SK-N-SH (cell line): ENCODE data around the gene CCDC121. TPM values are rescaled to one million over a fixed set of nuclear protein-coding genes. Genes with fewer than 3 reads are reported as not detected.

ENCODE experiments used
- CTCF ChIA-PET: fragments of 300-600, 350-600 bp; formaldehyde crosslinking; extraction: SDS; loops from one replicate; lab custom pipeline; 2021; lab: Yijun Ruan, JAX
- POLR2A ChIA-PET: fragments of 350-600 bp; sonication (Branson Sonifier 250); formaldehyde crosslinking; extraction: SDS; loops from one replicate; lab custom pipeline; 2020; ENCODE audit warnings: antibody characterized with exemption, inconsistent platforms; lab: Yijun Ruan, JAX
- DNase-seq: peaks from one replicate; pipeline ENCODE4 v3.0.0; 2012
- H2AFZ ChIP-seq: fragments of 200-600 bp; sonication (generic); 2 replicates; pipeline ENCODE4 v1.8.1; 2016; ENCODE audit warnings: antibody characterized with exemption, mild to moderate bottlenecking, low read depth
- H3F3A ChIP-seq: fragments of 200-600 bp; sonication (generic); replicated peaks from 2 replicates; pipeline ENCODE3; 2016; ENCODE audit warnings: antibody characterized with exemption, mild to moderate bottlenecking; ENCODE audit not compliant: insufficient read depth
- H3K27ac ChIP-seq, 2 experiments: fragments of 200-500 bp in 1 of 2; fragments of 200-600 bp in 1 of 2; sonication (Bioruptor generic) in 1 of 2; sonication (generic), shearing (Covaris generic) in 1 of 2; 2 replicates each; pipeline versions ENCODE4 v1.5.1 to v1.6.1; 2014 to 2016; ENCODE audit warnings: low read depth in 2 of 2, inconsistent platforms in 1 of 2, low read length in 1 of 2, mild to moderate bottlenecking in 1 of 2, mixed read lengths in 1 of 2
- H3K27me3 ChIP-seq: fragments of 200-600 bp; sonication (generic), shearing (Covaris generic); 2 replicates; pipeline ENCODE4 v1.6.1; 2016; ENCODE audit warnings: mixed run types; ENCODE audit not compliant: insufficient read depth
- H3K36me3 ChIP-seq, 2 experiments: fragments of 200-500 bp in 1 of 2; fragments of 200-600 bp in 1 of 2; sonication (Bioruptor generic) in 1 of 2; sonication (generic) in 1 of 2; replicated peaks in 1 of 2; 2 replicates each; pipeline versions ENCODE3 to v1.5.1; 2014 to 2016; ENCODE audit warnings: low read length in 1 of 2, mild to moderate bottlenecking in 1 of 2; ENCODE audit not compliant: insufficient read depth in 2 of 2, control insufficient read depth in 1 of 2
- H3K4me1 ChIP-seq, 2 experiments: fragments of 200-500 bp in 1 of 2; fragments of 200-600 bp in 1 of 2; sonication (Bioruptor generic) in 1 of 2; sonication (generic), shearing (Covaris generic) in 1 of 2; 2 replicates each; pipeline versions ENCODE4 v1.5.1 to v1.6.1; 2014 to 2016; ENCODE audit warnings: low read depth in 1 of 2, low read length in 1 of 2, mixed run types in 1 of 2; ENCODE audit not compliant: insufficient read depth in 2 of 2, control insufficient read depth in 1 of 2
- H3K4me2 ChIP-seq: fragments of 200-600 bp; sonication (generic), shearing (Covaris generic); 2 replicates; pipeline ENCODE4 v1.6.1; 2017; ENCODE audit warnings: mixed run types
- H3K4me3 ChIP-seq, 2 experiments: fragments of 200-500 bp in 1 of 2; fragments of 200-600 bp in 1 of 2; sonication (Bioruptor generic) in 1 of 2; sonication (generic), shearing (Covaris generic) in 1 of 2; 2 replicates each; pipeline versions ENCODE4 v1.5.1 to v1.8.1; 2014 to 2016; ENCODE audit warnings: low read depth in 2 of 2, inconsistent platforms in 1 of 2, low read length in 1 of 2, mild to moderate bottlenecking in 1 of 2, mixed read lengths in 1 of 2, moderate library complexity in 1 of 2
- H3K79me2 ChIP-seq: fragments of 200-600 bp; sonication (generic); 2 replicates; pipeline ENCODE4 v1.8.1; 2017; ENCODE audit warnings: mild to moderate bottlenecking; ENCODE audit not compliant: insufficient read depth
- H3K9ac ChIP-seq: fragments of 200-600 bp; sonication (generic); 2 replicates; pipeline ENCODE4 v1.6.1; 2017; ENCODE audit warnings: mixed run types
- H3K9me2 ChIP-seq: fragments of 200-600 bp; sonication (generic); 2 replicates; pipeline ENCODE4 v1.6.1; 2017; ENCODE audit warnings: mixed run types
- H3K9me3 ChIP-seq: fragments of 200-600 bp; sonication (generic); 2 replicates; pipeline ENCODE4 v1.6.1; 2017; ENCODE audit warnings: mixed run types, mild to moderate bottlenecking, moderate library complexity
- H4K20me1 ChIP-seq: fragments of 200-600 bp; sonication (generic); 2 replicates; pipeline ENCODE4 v1.6.1; 2017; ENCODE audit warnings: mild to moderate bottlenecking, mixed run types; ENCODE audit not compliant: insufficient read depth
- CHD2 ChIP-seq: fragments of 150-350 bp; IDR thresholded peaks from 2 replicates; pipeline ENCODE4 v1.6.1; 2018; ENCODE audit warnings: low read length; ENCODE audit not compliant: partially characterized antibody
- CTCF ChIP-seq: fragments of 200-600 bp; sonication (generic); IDR thresholded peaks from 2 replicates; pipeline ENCODE4 v1.6.1; 2017; ENCODE audit warnings: antibody characterized with exemption, mild to moderate bottlenecking, moderate library complexity
- EP300 ChIP-seq, 2 experiments: IDR thresholded peaks; 2 replicates each; pipeline versions ENCODE4 v1.4.0 to v1.6.1; 2012; ENCODE audit warnings: borderline replicate concordance in 1 of 2, low read depth in 1 of 2, low read length in 1 of 2
- EZH2phosphoT487 ChIP-seq: fragments of 200-600 bp; sonication (generic); IDR thresholded peaks from 2 replicates; pipeline ENCODE4 v1.6.1; 2017; ENCODE audit warnings: low read depth, mixed run types, mild to moderate bottlenecking, antibody characterized with exemption, moderate library complexity, borderline replicate concordance
- FOSL2 ChIP-seq: IDR thresholded peaks from 2 replicates; pipeline ENCODE4 v1.4.0; 2012; ENCODE audit warnings: low read depth, mild to moderate bottlenecking, moderate library complexity, borderline replicate concordance
- FOXM1 ChIP-seq: IDR thresholded peaks from 2 replicates; pipeline ENCODE4 v1.4.0; 2012; ENCODE audit warnings: low read depth, mild to moderate bottlenecking
- GATA2 ChIP-seq: sonication (generic); formaldehyde crosslinking; IDR thresholded peaks from 2 replicates; pipeline ENCODE4 v1.5.0; 2020; ENCODE audit warnings: mild to moderate bottlenecking, missing genetic modification reagents
- IRF3 ChIP-seq: fragments of 150-350 bp; IDR thresholded peaks from 2 replicates; pipeline ENCODE4 v1.6.1; 2016; ENCODE audit warnings: mild to moderate bottlenecking, low read depth, low read length
- JUND ChIP-seq: IDR thresholded peaks from 2 replicates; pipeline ENCODE4 v1.4.0; 2012
- MAX ChIP-seq: IDR thresholded peaks from 2 replicates; pipeline ENCODE4 v1.4.0; 2012; ENCODE audit warnings: low read depth
- MEF2A ChIP-seq: IDR thresholded peaks from 2 replicates; pipeline ENCODE4 v1.4.0; 2012; ENCODE audit warnings: low read depth, borderline replicate concordance
- MXI1 ChIP-seq: IDR thresholded peaks from 2 replicates; pipeline ENCODE4 v1.6.1; 2012; ENCODE audit warnings: mild to moderate bottlenecking, low read depth, low read length, improper control_type of control experiment
- NFIC ChIP-seq: IDR thresholded peaks from 2 replicates; pipeline ENCODE4 v1.4.0; 2012; ENCODE audit warnings: borderline replicate concordance
- NRF1 ChIP-seq: IDR thresholded peaks from 2 replicates; pipeline ENCODE4 v1.6.1; 2012; ENCODE audit warnings: low read depth, mild to moderate bottlenecking, low read length
- PBX3 ChIP-seq: IDR thresholded peaks from 2 replicates; pipeline ENCODE4; 2012
- POLR2AphosphoS5 ChIP-seq: IDR thresholded peaks from 2 replicates; pipeline ENCODE4 v1.6.1; 2012; ENCODE audit warnings: low read depth, low read length
- REST ChIP-seq: IDR thresholded peaks from 2 replicates; pipeline ENCODE4 v1.6.1; 2012; ENCODE audit warnings: mild to moderate bottlenecking, low read depth, low read length, moderate library complexity
- RFX5 ChIP-seq: IDR thresholded peaks from 2 replicates; pipeline ENCODE4 v1.6.1; 2012; ENCODE audit warnings: mild to moderate bottlenecking, improper control_type of control experiment, low read length
- RXRA ChIP-seq: IDR thresholded peaks from 2 replicates; pipeline ENCODE4 v1.4.0; 2012; ENCODE audit warnings: low read depth, mild to moderate bottlenecking, borderline replicate concordance
- SIN3A ChIP-seq: IDR thresholded peaks from 2 replicates; pipeline ENCODE4 v1.6.1; 2012; ENCODE audit warnings: low read depth, mild to moderate bottlenecking, low read length, moderate library complexity, borderline replicate concordance
- SMC3 ChIP-seq: IDR thresholded peaks from 2 replicates; pipeline ENCODE4 v1.6.1; 2012; ENCODE audit warnings: low read depth, low read length, improper control_type of control experiment
- TCF12 ChIP-seq: IDR thresholded peaks from 2 replicates; pipeline ENCODE4 v1.4.0; 2012
- TEAD4 ChIP-seq: IDR thresholded peaks from 2 replicates; pipeline ENCODE4 v1.4.0; 2012; ENCODE audit warnings: mild to moderate bottlenecking, borderline replicate concordance; ENCODE audit not compliant: insufficient read depth
- USF2 ChIP-seq: fragments of 150-350 bp; IDR thresholded peaks from 2 replicates; pipeline ENCODE4 v1.6.1; 2017; ENCODE audit warnings: antibody characterized with exemption, low read length, low read depth, borderline replicate concordance
- YY1 ChIP-seq: IDR thresholded peaks from 2 replicates; pipeline ENCODE4 v1.4.0; 2012; ENCODE audit warnings: low read depth, mild to moderate bottlenecking
- WGBS: methylation state at CpG from one replicate; pipeline ENCODE4 v1.1.6; 2017; ENCODE audit warnings: low lambda C conversion rate; 5-methylcytosine and 5-hydroxymethylcytosine counted together
- polyA plus RNA-seq, 3 experiments: library from polyadenylated mRNA; depleted of rRNA; stranded (reverse); fragments of >200 nt; gene quantifications; 2 replicates each; pipeline ENCODE4 v1.2.3, GENCODE V29; 2012

Gene CCDC121
- polyA plus RNA-seq, 1 of the 3 experiments (the other 2 are of a cell fraction) = 2.3 TPM

- H3K4me3 ChIP-seq = no peak overlapping the region
- no peaks in the 10 kb centered on the region for H3K9me3 ChIP-seq
- H3K4me2 ChIP-seq = peak overlapping the region; percentile 31
- H3K9ac ChIP-seq = peak overlapping the region; percentile 37
- peaks cover 65% of the 10 kb centered on the region in 2 experiments for H3K36me3 ChIP-seq
- 18% methylated on average over 3 of the region's 3 CpGs for WGBS
- no peaks in the 10 kb centered on the region for H4K20me1 ChIP-seq
- H3K27ac ChIP-seq = peak overlapping the region; percentile 80 to 86
- H3F3A ChIP-seq = peaks cover 37% of the 10 kb centered on the region
- no peaks in the 10 kb centered on the region for H3K27me3 ChIP-seq
- POLR2A ChIA-PET = no interaction called here
- H3K9me2 ChIP-seq = no peaks in the 10 kb centered on the region
- no peak for DNase-seq
- peaks cover 3 to 37% of the 10 kb centered on the region in 2 experiments for H3K4me1 ChIP-seq
- no peaks in the 10 kb centered on the region for H3K79me2 ChIP-seq
- CTCF ChIA-PET = interaction anchor here (0.9 kb wide), 1 partner anchor 61 kb away, joined by 4 read pairs; no protein-coding TSS in a partner anchor
- no peak overlapping the region for H2AFZ ChIP-seq
- peak; percentile 22 to 85; a peak in 2 of 4 replicates for TF ChIP-seq EP300 (IDR thresholded peaks at IDR 0.05; ENCODE audit: borderline replicate concordance in 1 of 2, low read depth in 1 of 2, low read length in 1 of 2)
- no peak for TF ChIP-seq CHD2
- TF ChIP-seq NFIC = peak; percentile 96
- TF ChIP-seq RFX5 = no peak
- peak; percentile 91 for TF ChIP-seq FOSL2
- TF ChIP-seq JUND = peak; percentile 95
- peak; percentile 82 for TF ChIP-seq RXRA
- no peak for TF ChIP-seq IRF3
- peak; percentile 96 for TF ChIP-seq TEAD4
- peak; percentile 91 for TF ChIP-seq TCF12
- TF ChIP-seq REST = no peak
- TF ChIP-seq YY1 = 0 out of 2 replicates have a peak, but pooled peaks have one; percentile 24
- no peak for TF ChIP-seq USF2
- TF ChIP-seq PBX3 = peak; percentile 95
- TF ChIP-seq NRF1 = no peak
- 0 out of 2 replicates have a peak, but pooled peaks have one; percentile 58 for TF ChIP-seq FOXM1
- peak; percentile 76; the same call in 1 of the 2 replicates for TF ChIP-seq POLR2AphosphoS5
- peak; percentile 65; the same call in 1 of the 2 replicates for TF ChIP-seq MAX
- TF ChIP-seq MXI1 = no peak
- peak; percentile 83; the same call in 1 of the 2 replicates for TF ChIP-seq SIN3A
- TF ChIP-seq MEF2A = no peak
- TF ChIP-seq CTCF = no peak
- no peak for TF ChIP-seq GATA2 (CRISPR knock-in tag)
- no peak for TF ChIP-seq EZH2phosphoT487
- TF ChIP-seq SMC3 = no peak
These were observed 5.9 kb downstream of the CCDC121 start for GRCh38 chr2:27622921-27623384.
